ENCODE data around the gene SLAMF8.

The SLAMF8 gene

DNA sequence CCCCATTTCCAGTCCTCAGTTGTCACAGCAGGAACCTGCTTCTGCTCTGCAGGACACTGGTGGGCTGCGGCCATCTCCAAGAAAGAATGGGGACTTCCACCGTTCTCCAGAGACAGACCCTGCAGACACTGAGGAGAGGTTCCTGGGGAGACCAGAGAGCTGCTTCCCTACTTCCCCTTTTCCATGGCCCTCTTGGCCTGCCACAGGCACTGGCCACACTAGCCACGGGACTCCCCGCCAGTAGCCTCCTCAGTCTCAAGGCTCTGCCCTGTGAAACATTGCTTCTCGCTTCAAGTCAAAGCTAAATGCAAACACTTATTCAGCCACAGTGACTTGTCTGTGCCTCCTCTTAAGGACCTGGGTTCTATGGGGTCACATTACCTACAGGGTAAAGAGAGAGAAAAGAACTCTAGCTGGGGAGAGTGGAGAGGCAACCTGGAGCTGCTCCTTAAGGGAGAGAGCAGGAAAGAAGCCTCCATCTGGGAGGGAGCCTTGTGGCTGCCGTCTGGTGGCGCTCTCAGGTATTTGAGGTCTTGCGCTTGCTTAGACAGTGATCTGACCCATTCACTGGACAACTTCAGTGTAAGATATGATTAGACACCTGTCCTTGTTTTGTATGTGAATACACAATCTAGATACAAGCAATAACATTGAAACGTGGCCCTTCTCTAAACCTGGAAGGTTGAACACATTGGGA is 5.4 kb upstream of the SLAMF8 start:
- DNase-seq (ENCODE audit: low spot score), result no peak

DNA sequence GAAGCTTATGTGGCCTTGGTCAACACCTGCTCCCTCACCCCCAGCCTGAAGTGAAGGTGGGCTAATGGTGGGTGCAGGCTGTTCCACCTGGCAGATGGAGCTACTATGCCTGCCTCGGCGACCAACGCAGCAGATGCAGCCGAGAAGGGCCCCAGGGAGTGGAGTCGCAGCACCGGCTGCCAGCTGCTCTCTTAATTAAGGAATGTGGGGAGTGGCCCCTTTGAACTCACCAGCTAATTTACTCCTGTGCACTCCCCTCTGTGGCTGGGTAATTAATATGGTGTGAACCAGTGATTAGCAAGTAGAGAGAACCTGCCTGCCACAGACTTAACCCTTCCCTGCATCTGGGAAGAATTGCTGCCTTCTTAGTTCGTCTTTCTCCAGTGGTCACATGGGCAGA is 3.3 kb upstream of the SLAMF8 start:
- no peak for DNase-seq (ENCODE audit: low spot score)

DNA sequence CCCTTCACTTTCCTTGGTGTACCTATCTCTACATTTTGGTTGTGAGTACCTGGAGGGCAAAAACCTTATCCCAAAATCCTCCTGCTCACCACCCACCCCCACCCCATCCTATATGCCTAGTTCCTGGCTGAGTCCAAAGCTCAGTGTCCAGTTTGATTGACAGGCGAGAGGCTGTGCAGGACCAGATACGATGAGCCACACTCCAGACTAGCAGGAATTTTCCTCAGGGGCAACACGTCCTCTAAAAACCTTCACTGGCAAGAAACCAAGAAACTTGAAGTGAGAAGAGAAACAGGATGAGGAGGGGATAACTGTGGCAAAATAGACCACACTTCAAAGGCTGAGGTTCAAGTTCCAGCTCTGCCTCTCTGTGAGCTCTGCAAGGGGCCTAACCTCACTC is 1.1 kb upstream of the SLAMF8 start:
- no peak for DNase-seq (ENCODE audit: low spot score)

DNA sequence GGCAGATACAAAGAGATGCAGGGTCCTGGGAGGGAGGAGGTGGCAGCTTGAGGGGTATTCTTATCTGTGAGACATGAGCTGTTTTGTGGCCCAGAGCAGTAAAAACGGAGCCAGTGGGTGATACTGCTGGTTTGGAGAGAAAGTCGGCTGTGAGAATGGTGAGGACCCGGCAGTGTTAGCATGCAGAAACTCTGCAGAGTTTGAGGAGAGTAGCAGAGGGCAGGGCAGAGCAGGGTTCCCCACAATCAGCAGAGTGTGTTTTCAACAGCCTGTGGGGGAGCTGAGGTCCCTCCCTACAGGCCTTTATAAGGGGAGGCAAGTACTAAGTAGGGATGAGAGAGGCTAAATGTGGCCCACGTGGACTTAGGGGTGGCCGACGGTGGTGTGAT is 423 bp downstream of the SLAMF8 start:
- no peak for DNase-seq (ENCODE audit: low spot score)

DNA sequence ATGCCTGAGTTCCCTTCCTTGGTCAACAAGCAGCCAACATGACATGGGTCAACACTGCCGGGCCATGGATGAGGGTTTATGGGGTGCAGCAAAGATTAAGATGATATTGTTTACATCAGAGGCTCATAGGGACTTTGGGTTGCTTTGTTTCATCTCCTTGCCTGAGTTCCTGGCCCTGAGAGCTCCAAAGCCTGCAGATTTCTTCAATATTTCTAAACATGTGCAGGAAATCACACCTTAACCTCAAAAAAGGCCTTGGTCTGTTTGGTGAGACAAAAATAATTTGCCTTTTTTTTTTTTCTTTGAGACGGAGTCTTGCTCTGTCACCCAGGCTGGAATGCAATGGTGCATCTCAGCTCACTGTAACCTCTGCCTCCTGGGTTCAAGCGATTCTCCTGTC is 876 bp downstream of the SLAMF8 start:
- peak; percentile 25 for DNase-seq (ENCODE audit: low spot score)

DNA sequence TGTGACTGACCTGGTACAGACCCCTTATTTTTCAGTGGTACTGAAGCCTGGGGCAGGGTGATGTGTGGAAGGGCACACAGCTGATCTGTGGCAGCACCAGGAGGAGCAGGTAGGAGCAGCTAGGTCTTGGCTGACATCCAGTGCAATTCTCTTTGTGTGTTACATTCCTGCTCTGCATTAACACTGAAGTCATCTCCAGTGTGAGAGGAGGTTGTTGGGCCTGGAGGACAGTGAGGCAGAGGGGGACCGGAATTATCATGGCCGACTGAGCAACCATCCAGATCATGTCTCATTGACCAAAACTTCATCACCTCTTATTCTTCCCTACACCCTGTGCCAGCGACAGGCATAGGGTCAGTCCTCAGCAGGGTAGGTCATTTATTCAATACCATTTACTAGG is 1.5 kb downstream of the SLAMF8 start:
- DNase-seq (ENCODE audit: low spot score), result no peak

DNA sequence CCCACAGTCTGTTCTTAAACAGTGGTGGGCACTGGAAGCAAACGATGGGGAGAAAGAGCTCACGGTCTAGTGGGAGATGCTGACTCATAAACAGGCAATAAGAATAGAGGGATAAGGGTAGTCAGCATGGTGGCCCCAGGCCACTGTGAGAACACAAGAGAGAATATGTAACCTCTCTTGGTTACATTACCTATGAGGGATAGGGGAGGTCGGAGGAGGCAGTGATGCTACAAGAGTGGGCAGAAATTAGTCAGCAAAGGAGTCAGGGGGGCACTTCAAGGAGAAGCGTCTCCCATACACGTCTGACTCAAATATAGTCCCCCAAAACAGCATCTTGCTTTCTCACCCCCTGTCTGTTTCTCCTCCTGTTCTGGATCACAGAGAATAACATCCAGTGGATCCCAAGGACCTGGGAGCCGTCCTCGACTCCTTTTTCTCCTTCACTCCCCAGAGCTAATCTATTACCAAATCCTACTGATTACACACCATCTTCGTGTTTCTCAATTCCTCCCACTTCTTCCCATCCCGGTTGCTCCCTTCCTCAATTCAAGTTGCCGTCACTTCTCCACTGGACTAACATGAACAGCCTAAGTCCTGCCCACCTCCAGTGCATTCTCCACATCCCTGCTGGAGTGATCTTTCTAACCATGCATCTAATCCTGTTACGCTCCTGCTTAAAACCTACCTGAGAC is 2.1 kb downstream of the SLAMF8 start:
- DNase-seq (ENCODE audit: low spot score), result no peak

DNA sequence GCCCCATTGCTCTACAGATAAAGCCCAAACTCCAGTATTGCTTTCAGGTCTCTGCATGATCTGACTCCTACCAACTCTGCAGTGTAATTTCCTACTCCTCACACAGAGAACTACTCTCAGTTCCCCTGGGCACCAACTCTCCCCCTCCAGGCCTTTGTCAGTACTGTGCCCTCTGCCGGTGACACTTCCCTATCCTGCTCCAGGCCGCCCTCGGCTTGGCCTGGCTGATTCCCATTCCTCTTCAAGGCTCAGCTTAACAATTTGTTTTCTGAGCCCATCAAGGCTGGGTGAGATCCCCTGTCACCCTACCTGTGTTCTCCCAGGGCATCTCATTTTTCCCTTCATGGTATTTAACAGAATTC is 2.6 kb downstream of the SLAMF8 start:
- no peak for DNase-seq (ENCODE audit: low spot score)

DNA sequence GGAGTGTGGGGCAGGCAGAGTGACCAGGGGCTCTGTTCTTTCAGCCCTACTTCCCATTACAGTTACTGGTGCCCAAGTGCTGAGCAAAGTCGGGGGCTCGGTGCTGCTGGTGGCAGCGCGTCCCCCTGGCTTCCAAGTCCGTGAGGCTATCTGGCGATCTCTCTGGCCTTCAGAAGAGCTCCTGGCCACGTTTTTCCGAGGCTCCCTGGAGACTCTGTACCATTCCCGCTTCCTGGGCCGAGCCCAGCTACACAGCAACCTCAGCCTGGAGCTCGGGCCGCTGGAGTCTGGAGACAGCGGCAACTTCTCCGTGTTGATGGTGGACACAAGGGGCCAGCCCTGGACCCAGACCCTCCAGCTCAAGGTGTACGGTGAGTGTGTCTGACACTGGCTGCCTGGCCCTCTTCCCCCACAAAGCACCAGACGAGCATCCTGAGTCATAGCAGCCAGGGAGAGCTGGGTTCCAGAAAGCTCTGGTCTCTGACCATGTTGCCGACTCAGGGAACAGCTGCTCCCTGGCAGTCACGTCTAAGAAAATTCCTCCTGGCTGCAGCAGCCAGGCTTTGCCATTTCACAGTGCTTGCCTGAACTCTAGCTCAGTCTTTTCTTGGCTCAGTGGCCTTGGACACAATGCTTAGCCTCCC is 3.3 kb downstream of the SLAMF8 start:
- no peak for DNase-seq (ENCODE audit: low spot score)

DNA sequence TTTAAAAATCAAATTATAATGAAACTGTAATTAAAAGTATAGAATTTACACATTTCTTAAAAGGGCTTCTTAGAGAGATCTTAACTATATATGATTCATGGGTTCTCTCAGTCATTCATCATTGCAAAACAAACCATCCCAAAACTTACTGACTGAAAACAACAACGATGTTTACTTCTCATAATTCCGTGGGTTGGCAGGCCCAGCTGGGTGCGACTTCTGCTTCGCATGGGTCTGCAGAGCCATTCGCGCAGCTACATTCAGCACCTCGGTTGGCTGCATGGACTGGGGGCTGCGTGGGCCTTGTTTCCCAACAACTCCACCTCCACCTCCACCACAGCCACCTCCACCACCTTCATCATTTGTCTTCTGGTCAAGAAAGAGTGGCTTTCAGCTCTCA is 4.0 kb downstream of the SLAMF8 start:
- DNase-seq (ENCODE audit: low spot score), result no peak

DNA sequence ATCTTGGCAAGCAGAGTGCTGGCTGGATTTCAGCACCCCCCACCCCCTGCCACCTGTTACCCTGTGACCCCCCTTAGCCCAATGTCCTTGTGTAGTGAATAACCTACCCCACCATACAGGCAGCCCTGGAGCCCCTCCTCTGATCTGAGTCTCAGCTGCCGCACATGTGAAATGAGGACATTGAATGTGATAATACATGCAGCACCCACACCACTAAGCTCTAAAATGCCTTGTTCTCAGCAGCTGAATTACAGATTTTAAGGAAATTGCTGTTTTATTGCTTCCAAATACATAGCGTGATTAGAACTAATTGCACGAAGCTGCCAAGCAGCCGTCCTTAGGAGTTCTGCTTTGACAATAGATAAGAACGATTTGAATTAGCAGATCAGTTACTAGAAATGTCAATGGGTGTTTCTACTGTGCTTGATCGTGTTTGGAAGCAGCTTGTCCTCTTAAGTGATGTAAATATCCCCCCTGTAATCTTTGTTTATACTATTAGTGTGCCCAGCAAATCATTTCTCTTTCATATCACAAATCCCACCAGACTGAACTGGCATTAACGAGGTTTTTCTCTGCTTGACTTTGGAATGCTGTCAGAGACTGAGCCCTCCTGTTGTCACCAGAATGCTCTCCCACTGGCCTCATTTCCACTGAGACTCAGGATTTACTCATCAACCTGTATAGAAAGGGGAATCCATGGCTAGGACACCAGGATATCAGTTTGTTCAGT is 4.9 kb downstream of the SLAMF8 start:
- DNase-seq (ENCODE audit: low spot score), result no peak

DNA sequence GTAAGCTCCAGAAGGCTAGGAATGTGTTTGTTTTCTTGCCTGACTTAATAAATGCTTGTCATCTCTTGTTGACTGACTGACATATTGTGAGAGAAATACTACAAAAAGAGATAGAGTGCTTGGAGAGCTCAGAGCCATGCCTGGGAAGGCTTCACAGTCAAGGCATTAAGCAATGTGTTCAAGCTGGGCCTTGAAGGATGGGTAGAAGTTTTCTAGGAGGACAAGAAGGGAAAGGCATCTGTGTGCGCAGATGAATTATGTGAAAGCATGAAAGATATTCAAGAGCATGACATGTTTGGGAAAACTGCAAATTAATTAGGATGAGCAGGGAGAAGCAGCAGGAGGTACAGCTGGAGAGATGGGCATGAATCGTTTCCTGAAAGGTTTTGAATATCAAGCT is 5.6 kb downstream of the SLAMF8 start:
- no peak for DNase-seq (ENCODE audit: low spot score)

DNA sequence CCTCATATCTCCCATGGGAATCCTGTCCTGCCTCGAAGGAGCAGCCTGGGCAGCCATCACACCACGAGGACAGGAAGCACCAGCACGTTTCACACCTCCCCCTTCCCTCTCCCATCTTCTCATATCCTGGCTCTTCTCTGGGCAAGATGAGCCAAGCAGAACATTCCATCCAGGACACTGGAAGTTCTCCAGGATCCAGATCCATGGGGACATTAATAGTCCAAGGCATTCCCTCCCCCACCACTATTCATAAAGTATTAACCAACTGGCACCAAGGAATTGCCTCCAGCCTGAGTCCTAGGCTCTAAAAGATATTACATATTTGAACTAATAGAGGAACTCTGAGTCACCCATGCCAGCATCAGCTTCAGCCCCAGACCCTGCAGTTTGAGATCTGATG is 8.7 kb downstream of the SLAMF8 start:
- DNase-seq (ENCODE audit: low spot score), result no peak

DNA sequence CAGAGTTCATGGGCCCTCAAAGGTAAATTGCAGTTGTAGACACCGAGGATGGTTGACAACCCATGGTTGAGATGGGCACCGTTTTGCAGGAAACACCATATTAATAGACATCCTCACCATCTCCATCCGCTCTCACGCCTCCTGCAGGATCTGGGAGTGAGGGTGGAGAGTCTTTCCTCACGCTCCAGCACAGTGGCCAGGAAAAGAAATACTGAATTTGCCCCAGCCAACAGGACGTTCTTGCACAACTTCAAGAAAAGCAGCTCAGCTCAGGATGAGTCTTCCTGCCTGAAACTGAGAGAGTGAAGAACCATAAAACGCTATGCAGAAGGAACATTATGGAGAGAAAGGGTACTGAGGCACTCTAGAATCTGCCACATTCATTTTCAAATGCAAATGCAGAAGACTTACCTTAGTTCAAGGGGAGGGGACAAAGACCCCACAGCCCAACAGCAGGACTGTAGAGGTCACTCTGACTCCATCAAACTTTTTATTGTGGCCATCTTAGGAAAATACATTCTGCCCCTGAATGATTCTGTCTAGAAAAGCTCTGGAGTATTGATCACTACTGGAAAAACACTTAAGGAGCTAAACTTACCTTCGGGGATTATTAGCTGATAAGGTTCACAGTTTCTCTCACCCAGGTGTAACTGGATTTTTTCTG is 9.3 kb downstream of the SLAMF8 start:
- DNase-seq (ENCODE audit: low spot score), result no peak

DNA sequence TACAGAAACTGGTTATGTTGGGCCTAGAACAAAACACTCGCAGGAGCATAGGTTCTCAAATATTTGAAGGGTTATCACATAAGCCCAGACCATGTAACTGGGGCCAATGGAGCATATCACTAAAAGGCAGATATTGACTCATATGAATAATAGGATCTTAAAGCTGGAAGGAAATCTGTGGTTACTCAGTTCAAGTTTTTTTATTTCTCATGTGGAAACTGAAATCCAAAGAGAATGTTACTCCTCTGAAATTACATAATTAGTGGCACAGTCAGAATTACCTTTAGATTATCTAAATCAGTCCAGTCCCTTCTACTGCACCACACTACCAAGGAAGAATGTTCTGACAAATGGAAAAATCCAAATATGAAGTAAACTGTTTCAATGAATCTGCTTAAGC is 12.0 kb downstream of the SLAMF8 start:
- no peak for DNase-seq (ENCODE audit: low spot score)

DNA sequence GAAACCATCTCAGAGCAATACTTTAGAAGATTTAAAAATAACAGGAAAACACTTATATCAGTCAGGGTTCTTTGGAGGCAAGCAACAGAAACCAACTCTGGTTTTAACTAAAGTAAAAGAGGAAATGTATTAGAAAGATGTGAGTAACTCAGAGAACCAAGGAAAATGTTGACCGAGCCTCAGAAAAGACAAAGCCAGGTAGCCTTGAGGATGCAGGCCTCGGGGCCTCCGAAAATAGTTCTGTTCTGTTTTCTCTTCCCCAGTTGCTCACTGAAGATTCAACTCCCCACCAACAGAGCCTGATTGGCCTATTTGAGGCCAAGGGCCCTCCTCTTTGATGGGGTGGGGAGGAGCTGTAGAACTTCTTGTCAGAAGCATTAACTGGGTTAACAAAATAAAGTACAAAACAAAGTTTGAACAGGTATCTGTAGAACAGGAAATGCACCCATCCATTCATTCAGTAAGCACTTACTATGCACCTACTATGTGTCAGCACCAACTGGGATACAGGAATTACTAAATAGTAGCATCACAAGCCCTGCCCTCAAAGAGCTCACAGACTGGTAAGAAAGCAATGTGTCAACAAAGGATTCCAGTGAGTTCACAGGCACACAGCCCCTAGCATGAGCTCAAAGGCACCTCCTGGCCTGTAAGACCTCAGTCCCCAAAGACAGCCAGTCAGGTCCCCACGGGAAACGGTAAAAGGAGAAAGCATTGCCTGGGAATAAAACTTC is 12.6 kb downstream of the SLAMF8 start:
- DNase-seq (ENCODE audit: low spot score), result peak; percentile 11

DNA sequence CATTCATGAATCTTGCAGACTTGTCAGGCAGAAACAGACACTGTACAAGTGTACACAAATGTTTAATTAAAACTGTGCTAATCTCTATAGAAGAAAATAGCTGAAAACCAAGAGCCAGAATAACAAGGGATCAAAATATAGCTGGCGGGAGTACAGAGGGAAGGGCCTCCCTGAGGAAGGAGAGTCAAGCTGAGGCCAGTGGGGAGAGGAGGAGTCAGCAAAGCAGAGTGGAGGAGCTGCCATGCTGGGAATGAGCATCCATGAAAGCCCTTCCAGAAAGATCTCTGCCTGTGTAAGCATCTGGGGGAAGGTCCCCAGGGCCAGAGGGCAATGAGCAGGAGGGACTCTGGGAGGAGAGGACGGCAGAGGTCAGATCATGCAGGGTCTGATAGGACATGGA is 15.1 kb downstream of the SLAMF8 start:
- DNase-seq (ENCODE audit: low spot score), result no peak

DNA sequence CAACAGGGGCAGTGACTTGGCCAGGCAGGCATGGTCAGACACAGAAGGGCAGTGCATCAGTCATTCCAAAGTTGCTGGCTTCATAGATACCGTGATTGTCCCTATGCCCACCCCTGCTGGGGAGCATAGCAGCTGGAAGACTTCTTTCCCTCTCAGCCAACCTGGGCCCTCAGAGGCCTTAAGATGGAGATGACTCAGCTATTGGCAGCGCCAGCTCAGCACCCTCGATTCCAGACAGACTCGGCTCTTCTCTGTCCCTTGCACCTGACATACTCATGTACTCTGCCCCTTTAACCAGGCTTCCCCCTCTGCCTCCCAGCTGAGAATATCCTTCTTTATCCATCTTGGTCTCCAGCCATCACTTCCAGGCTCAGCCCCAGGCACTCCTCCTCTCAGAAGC is 16.8 kb downstream of the SLAMF8 start:
- DNase-seq (ENCODE audit: low spot score), result no peak

DNA sequence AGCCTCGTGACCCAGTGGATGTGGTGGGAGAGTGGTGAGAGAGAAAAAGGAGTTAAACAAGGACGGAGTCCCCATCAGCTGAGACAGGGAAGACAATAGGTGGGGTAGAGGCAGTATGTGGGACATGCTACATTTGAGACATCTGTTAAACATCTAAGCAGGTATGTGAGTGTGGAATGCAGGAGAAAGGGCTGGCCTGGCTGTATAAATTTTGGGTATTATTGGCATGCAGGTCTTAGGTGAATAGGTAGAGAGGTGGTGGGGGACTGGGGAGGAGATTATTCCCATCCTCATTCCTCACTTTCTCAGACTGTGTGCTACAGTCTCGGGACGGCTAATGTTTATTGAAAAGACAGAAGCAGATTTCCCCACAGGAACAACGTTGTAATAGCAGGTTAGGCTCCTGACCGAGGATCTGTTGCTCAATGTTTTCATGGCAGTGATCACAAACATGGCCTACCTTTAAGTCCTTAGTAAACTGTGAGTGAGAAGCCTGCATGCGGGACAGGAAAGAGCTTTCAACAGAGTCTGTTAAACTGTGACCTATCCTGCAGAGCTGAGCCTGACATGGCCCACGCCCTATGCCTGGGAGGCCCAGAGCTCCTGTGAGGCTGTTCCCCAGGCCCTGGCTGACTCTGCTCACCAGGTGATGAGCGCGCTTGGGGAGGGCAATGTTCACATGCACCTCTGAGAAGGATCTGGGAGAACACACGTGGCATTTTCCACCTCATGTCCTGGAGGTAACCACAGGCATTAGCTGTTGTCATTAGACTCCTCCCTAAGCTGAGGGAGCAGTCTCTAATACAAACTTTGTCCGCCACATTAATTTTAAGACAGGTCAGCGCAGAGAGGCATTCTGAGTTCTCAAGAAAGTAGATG is 19.3 kb downstream of the SLAMF8 start:
- no peak for DNase-seq (ENCODE audit: low spot score)

DNA sequence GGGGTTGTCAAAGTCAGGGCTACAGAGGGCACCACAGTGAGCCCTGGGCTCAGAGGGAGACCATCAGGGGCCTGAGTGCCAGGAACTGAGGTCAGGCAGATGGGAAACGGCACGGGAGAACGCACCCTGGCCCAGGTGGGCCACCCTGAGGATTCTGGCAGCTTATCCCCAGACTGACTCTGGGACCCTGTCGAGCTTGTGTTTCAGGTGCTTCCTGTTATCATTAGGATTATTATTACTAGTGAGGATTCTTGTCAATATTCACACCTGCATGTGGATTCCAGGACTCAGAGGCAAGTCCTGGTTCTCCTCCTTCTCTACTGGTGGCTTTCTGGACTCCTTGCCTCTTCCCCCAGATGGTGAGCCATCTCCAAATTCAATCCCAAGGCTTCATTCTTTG is 20.6 kb downstream of the SLAMF8 start:
- no peak for DNase-seq (ENCODE audit: low spot score)

DNA sequence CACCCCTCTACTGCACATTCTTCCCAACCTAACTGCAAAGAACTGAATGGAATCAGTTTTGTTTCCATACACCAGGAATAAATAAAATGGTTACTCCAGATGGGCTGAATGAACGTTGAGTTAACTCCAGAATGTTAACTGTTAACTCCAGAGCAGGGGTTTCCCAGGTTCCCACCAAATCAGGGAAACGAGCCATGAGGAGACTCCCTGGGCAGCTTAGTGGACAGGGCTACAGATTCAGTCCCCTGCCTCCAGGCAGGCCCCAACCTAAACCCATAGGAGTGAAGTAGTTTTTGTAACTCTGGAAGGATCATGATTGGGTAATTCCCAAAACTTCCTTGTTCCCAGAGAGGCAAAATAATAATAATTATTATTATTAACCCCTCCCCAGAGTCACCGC is 21.7 kb downstream of the SLAMF8 start:
- no peak for DNase-seq (ENCODE audit: low spot score)
